Right lobe of liver (tissue), 4 donors: Measurements from ENCODE around the gene HRK.

Experiments
- POLR2A ChIP-seq: fragments of 450-650 bp; IDR thresholded peaks from one replicate; pipeline ENCODE4 v1.6.1; 2017; ENCODE audit warnings: antibody characterized with exemption, mild to moderate bottlenecking
- TF ChIP-seq, protein P1 (sequence below), 4 donors: fragments of 200-600 bp in 3 of 4; fragments of 450-650 bp in 1 of 4; IDR thresholded peaks; one replicate each; pipeline versions ENCODE4 v1.5.1 to v1.8.0; 2016 to 2022; ENCODE audit warnings: antibody characterized with exemption in 4 of 4, mild to moderate bottlenecking in 2 of 4
- donor health status: DM: no; HTN: no; CAD: no.
- donor health status: DM: no; HTN: no; CAD: no.
- donor health status: DM: no; HTN: yes; CAD: no.

DNA sequence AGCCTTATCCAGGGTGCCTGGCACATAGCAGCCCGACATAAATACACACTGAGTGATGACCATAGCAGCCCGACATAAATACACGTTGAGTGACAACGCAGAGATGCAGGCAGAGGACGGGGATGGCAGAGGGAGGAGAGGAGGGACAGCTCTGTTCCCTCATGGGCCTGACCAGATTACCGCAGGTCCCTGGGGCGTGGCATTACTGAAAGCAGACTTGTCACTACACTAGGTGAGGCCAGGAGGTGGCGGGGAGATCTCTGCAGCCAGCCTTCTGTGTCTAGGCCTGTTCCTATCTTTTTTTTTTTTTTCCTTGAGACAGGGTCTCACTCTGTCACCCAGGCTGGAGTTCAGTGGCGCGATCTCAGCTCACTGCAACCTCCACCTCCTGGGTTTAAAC is 69.0 kb downstream of the HRK start:
- TF ChIP-seq, protein P1, sequence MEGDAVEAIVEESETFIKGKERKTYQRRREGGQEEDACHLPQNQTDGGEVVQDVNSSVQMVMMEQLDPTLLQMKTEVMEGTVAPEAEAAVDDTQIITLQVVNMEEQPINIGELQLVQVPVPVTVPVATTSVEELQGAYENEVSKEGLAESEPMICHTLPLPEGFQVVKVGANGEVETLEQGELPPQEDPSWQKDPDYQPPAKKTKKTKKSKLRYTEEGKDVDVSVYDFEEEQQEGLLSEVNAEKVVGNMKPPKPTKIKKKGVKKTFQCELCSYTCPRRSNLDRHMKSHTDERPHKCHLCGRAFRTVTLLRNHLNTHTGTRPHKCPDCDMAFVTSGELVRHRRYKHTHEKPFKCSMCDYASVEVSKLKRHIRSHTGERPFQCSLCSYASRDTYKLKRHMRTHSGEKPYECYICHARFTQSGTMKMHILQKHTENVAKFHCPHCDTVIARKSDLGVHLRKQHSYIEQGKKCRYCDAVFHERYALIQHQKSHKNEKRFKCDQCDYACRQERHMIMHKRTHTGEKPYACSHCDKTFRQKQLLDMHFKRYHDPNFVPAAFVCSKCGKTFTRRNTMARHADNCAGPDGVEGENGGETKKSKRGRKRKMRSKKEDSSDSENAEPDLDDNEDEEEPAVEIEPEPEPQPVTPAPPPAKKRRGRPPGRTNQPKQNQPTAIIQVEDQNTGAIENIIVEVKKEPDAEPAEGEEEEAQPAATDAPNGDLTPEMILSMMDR (IDR thresholded peaks at IDR 0.05): no peak
- no peak for TF ChIP-seq POLR2A
